Fibroblast of lung (primary cell): ENCODE results near the gene FRK.

Experiments
- EZH2 ChIP-seq: IDR thresholded peaks from 2 replicates; pipeline ENCODE4 v1.5.1; 2012; ENCODE audit warnings: low read length, control low read depth, mild to moderate bottlenecking; ENCODE audit errors: missing control alignments
- TF ChIP-seq, protein P1 (sequence below), 2 donors: IDR thresholded peaks in 1 of 2; conservative IDR thresholded peaks in 1 of 2; 1 replicate in 1 of 2; 2 replicates in 1 of 2; pipeline ENCODE4 v1.5.1; 2011 to 2012; ENCODE audit warnings: low read length in 2 of 2, control low read depth in 1 of 2, inconsistent platforms in 1 of 2, low read depth in 1 of 2, mild to moderate bottlenecking in 1 of 2

GRCh38 chr6:116101790-116102189 lies 41.1 kb upstream of the FRK start:
- TF ChIP-seq, protein P1, sequence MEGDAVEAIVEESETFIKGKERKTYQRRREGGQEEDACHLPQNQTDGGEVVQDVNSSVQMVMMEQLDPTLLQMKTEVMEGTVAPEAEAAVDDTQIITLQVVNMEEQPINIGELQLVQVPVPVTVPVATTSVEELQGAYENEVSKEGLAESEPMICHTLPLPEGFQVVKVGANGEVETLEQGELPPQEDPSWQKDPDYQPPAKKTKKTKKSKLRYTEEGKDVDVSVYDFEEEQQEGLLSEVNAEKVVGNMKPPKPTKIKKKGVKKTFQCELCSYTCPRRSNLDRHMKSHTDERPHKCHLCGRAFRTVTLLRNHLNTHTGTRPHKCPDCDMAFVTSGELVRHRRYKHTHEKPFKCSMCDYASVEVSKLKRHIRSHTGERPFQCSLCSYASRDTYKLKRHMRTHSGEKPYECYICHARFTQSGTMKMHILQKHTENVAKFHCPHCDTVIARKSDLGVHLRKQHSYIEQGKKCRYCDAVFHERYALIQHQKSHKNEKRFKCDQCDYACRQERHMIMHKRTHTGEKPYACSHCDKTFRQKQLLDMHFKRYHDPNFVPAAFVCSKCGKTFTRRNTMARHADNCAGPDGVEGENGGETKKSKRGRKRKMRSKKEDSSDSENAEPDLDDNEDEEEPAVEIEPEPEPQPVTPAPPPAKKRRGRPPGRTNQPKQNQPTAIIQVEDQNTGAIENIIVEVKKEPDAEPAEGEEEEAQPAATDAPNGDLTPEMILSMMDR (conservative IDR thresholded peaks at IDR 0.05 in 1 of 2, IDR thresholded peaks at IDR 0.05 in 1 of 2; ENCODE audit: low read depth in 1 of 2, low read length in 2 of 2), result no peak
- no peak for TF ChIP-seq EZH2
